Activated CD4-positive, CD25-positive, alpha-beta regulatory T cell (primary cell): ENCODE results near the gene ARL15.

ENCODE experiments used
- DNase-seq, 4 experiments: peaks; one replicate each; lab custom pipeline; 2025; lab: John Stamatoyannopoulos, UW

ARL15 gene

GRCh38 chr5:54207566-54207965, 102.8 kb downstream of the ARL15 start:
- no peak for DNase-seq

GRCh38 chr5:54206580-54207229, 103.7 kb downstream of the ARL15 start:
- DNase-seq, result no peak

GRCh38 chr5:54205918-54206317, 104.5 kb downstream of the ARL15 start:
- no peak for DNase-seq

GRCh38 chr5:54205453-54205852, 104.9 kb downstream of the ARL15 start:
- no peak for DNase-seq

GRCh38 chr5:54197018-54197417, 113.4 kb downstream of the ARL15 start:
- no peak for DNase-seq

GRCh38 chr5:54195701-54196100, 114.7 kb downstream of the ARL15 start:
- DNase-seq, result no peak

- no peak for DNase-seq
Measured at GRCh38 chr5:54194318-54194717, 116.1 kb downstream of the ARL15 start.

GRCh38 chr5:54187694-54188093, 122.7 kb downstream of the ARL15 start:
- DNase-seq, result no peak

GRCh38 chr5:54186912-54187445, 123.4 kb downstream of the ARL15 start:
- DNase-seq, result no peak

GRCh38 chr5:54186108-54186507, 124.3 kb downstream of the ARL15 start:
- DNase-seq, result no peak

GRCh38 chr5:54184806-54185205, 125.6 kb downstream of the ARL15 start:
- DNase-seq, result no peak

- no peak for DNase-seq
Measured at GRCh38 chr5:54180630-54181031, 129.7 kb downstream of the ARL15 start.

GRCh38 chr5:54178991-54179390, 131.4 kb downstream of the ARL15 start:
- DNase-seq, result no peak

- no peak for DNase-seq
Measured at GRCh38 chr5:54178207-54178606, 132.2 kb downstream of the ARL15 start.

GRCh38 chr5:54177058-54177457, 133.3 kb downstream of the ARL15 start:
- DNase-seq, result no peak

GRCh38 chr5:54176066-54176830, 134.1 kb downstream of the ARL15 start:
- no peak for DNase-seq

GRCh38 chr5:54173251-54173650, 137.1 kb downstream of the ARL15 start:
- DNase-seq, result no peak

- no peak for DNase-seq
Measured at GRCh38 chr5:54171645-54172384, 138.6 kb downstream of the ARL15 start.

- DNase-seq, result no peak
Measured at GRCh38 chr5:54165687-54166086, 144.7 kb downstream of the ARL15 start.

GRCh38 chr5:54162184-54162583, 148.2 kb downstream of the ARL15 start:
- no peak for DNase-seq

- DNase-seq, result no peak
Measured at GRCh38 chr5:54160329-54160728, 150.0 kb downstream of the ARL15 start.

GRCh38 chr5:54159893-54160195, 150.5 kb downstream of the ARL15 start:
- no peak for DNase-seq
